ENCODE measurements around the gene ST8SIA5.

DNA sequence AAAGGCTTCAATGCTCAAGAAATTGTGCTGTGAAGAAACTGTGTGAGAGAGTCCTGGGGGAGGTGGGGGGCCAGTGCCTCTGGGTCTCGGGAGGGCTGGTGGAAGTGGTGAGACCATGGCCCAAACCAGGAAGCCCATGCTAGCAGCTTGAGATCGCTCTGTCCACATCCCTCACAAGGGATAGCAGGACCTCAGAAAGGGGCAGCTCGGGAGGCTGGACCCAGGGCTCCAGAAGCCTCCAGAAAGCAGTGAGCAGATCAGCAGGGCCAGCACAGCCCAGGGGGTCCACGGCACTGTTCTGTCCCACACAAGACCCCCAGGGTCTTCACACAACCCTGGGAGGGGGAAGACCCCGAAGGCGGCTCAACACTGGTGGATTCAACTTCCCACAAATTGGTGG is 24.1 kb downstream of the ST8SIA5 start:
- TF ChIP-seq, protein P1, sequence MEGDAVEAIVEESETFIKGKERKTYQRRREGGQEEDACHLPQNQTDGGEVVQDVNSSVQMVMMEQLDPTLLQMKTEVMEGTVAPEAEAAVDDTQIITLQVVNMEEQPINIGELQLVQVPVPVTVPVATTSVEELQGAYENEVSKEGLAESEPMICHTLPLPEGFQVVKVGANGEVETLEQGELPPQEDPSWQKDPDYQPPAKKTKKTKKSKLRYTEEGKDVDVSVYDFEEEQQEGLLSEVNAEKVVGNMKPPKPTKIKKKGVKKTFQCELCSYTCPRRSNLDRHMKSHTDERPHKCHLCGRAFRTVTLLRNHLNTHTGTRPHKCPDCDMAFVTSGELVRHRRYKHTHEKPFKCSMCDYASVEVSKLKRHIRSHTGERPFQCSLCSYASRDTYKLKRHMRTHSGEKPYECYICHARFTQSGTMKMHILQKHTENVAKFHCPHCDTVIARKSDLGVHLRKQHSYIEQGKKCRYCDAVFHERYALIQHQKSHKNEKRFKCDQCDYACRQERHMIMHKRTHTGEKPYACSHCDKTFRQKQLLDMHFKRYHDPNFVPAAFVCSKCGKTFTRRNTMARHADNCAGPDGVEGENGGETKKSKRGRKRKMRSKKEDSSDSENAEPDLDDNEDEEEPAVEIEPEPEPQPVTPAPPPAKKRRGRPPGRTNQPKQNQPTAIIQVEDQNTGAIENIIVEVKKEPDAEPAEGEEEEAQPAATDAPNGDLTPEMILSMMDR (IDR thresholded peaks at IDR 0.05; ENCODE audit: low read length): no peak
- no peak for TF ChIP-seq EZH2 (IDR thresholded peaks at IDR 0.05; ENCODE audit: borderline replicate concordance, low read length)

Data from OCI-LY1 (cell line).